Purkinje cell (primary cell): ENCODE data around the gene EWSR1. TPM values are rescaled to one million over a fixed set of nuclear protein-coding genes. Genes with fewer than 3 reads are reported as not detected.

Experiments
- polyA plus RNA-seq: library from polyadenylated mRNA; unstranded; fragments of >200 nt; fragmentation: Nextera tagmentation; gene quantifications from 2 replicates; pipeline ENCODE4 v1.2.1, GENCODE V29; 2014

EWSR1 gene
- polyA plus RNA-seq: 79.8 and 106 TPM in 2 replicates

DNA sequence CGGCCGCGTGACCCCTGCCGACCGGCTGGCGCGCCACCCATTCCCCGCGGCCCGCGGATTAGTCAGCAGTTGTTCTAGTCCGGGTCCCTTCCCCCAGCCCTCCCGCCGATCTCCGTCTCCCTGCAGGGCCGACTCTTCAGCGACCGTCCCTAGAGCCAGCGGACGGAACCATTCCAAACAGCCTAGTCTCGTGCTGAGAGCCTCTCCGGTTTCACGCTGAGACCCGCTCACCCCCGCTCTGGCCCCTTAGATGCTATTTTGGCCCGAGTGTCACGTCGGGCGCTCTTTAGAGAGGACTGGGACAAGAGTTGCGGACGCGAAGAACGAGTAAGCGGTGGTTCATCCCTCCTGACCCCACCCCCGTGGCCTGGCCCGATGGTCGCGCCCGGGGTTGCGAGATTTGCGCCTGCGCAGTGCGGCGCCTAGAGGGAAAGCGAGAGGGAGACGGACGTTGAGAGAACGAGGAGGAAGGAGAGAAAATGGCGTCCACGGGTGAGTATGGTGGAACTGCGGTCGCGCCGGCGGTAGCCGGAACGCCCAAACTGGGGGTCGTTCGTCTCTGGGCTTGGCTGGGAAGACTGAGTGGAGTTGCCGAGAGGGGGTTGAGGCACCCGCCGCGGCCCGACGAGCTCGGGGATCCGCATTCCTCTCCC is at the start of gene EWSR1, which contains the start of gene RHBDD3:
Gene EWSR1 (plus strand): TSS at position 411 of the 653 bp plus-strand sequence. CDS start 69 bp downstream, at position 480.
Gene RHBDD3 (minus strand): TSS at position 124 of the 653 bp plus-strand sequence. CDS start 2,355 bp downstream, outside the sequence.

DNA sequence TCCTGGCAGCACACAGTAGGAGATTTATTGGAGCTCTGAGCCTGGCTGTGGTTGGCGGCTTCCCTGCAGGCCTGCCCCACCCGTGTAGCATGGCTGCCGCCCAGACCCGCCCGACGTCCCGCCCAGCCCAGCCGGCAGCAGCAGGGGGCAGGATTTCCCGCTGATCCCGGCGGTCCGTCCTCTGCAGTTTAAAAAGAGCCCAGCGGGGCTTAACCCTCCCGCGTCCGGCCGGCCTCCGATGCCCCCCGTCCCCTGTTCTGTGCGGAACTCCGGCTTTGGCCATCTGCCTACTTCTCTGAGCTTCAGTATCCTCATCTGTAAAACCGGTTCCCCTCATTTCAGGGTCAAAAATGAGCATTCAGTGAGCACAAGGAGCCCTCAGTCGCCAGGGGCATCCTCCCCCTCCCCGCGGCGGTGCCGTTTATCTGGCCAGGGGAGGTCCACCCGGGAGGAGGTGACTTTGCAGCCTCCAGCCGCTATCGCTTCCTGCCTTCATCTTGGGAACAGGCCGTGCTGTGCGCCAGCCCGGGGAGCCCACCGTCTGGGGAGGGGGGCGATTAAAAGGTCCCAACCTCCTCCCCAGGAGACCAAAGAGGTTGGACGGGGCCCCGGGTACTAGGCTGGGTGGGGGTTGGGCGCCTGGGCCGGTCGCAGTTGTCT is 38.2 kb downstream of the EWSR1 start, which contains the start of gene GAS2L1:
Gene GAS2L1 (plus strand): TSS at position 476 of the 660 bp plus-strand sequence. CDS start 1,456 bp downstream, outside the sequence.

DNA sequence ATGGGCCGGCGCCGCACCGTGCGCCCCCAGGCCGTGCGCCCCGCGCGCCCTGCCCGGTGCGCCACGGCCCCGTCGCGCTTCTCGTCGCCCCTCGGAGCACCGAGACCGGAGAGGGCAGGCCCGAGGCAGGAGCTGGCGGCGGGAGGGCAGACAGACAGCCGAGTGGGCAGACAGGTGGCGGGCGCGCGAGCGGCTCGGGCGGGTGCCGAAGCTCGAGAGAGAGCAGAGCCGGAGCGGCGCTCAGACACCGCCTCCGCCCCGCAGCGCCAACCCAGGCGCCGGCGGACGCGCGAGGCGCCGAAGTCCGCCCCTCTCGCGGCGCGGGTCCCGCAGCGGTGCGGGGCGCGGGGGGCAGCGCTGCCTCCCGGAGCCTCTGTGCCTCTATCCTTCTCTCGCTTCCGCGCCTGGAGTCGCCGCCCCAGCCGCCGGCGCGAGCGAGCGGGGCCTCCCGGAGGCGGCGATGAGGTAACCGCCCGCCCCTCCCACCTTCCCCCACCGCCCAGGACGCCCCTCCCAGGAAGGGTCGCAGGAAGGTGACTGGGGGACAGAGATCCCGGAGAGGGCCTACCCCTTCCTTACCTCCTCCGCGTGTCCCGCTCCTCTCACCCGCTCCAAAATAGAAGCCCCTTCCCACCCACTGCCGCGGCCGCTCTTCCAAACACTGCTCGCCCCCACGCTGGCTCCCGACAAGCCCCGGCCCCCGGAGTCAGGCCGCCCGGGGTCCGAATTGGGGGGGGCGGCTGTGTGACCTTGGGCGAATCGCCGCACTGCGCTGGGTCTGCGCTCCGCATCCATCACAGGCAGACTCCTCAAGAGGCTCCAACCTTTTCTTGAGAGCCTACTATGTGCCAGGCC is 47.4 kb downstream of the EWSR1 start, which contains the start of gene RASL10A:
Gene RASL10A (minus strand): TSS at position 412 of the 855 bp plus-strand sequence. CDS start 451 bp downstream, outside the sequence.

Other genes with a start within 250 kb of the EWSR1 start
- gene C22orf31, start 206.4 kb upstream of the EWSR1 start, polyA plus RNA-seq: 0.34 TPM in 1 of 2 replicates, not detected in the other
- gene KREMEN1, start 195.2 kb upstream of the EWSR1 start, polyA plus RNA-seq: 0.73 and 1.2 TPM in 2 replicates
- gene EMID1, start 62.4 kb upstream of the EWSR1 start, polyA plus RNA-seq: 0.98 TPM in 1 of 2 replicates, not detected in the other
- gene RHBDD3, start 287 bp upstream of the EWSR1 start, polyA plus RNA-seq: 1.7 and 3.4 TPM in 2 replicates
- 1.5 and 3.3 TPM in 2 replicates for gene GAS2L1, start 38.4 kb downstream of the EWSR1 start, polyA plus RNA-seq
- 9.5 TPM in 1 of 2 replicates, not detected in the other for gene RASL10A, start 47.4 kb downstream of the EWSR1 start, polyA plus RNA-seq
- 9.7 and 10.2 TPM in 2 replicates for gene AP1B1, start 120.3 kb downstream of the EWSR1 start, polyA plus RNA-seq
- not detected in 2 replicates for gene RFPL1, start 170.3 kb downstream of the EWSR1 start, polyA plus RNA-seq
- gene NEFH, start 211.9 kb downstream of the EWSR1 start, polyA plus RNA-seq: 343 and 353 TPM in 2 replicates